Hepatocyte (in vitro differentiated cells): ENCODE measurements around the gene FRMD3. TPM values are rescaled to one million over a fixed set of nuclear protein-coding genes. Genes with fewer than 3 reads are reported as not detected.

ENCODE experiments used
- DNase-seq: peaks from one replicate; pipeline ENCODE4 v3.0.0-alpha.2; 2016; ENCODE audit warnings: low spot score
- H2AFZ ChIP-seq: fragments of 200-600 bp; sonication (generic); 2 replicates; pipeline ENCODE4 v1.6.0; 2016; ENCODE audit warnings: antibody characterized with exemption, mild to moderate bottlenecking
- H3K27ac ChIP-seq: fragments of 200-600 bp; sonication (generic); 2 replicates; pipeline ENCODE4 v1.5.1; 2016; ENCODE audit warnings: mild to moderate bottlenecking
- H3K27me3 ChIP-seq: fragments of 200-600 bp; sonication (generic); 2 replicates; pipeline ENCODE4 v1.6.1; 2016
- H3K36me3 ChIP-seq: fragments of 200-600 bp; sonication (generic); replicated peaks from 2 replicates; pipeline ENCODE4 v1.5.1; 2016; ENCODE audit warnings: low read depth; ENCODE audit not compliant: insufficient read depth
- H3K4me1 ChIP-seq: fragments of 200-600 bp; sonication (generic); 2 replicates; pipeline ENCODE4 v1.5.1; 2016; ENCODE audit warnings: mild to moderate bottlenecking, moderate library complexity; ENCODE audit not compliant: insufficient read depth
- H3K4me2 ChIP-seq: fragments of 200-600 bp; sonication (generic); 2 replicates; pipeline ENCODE4 v1.6.0; 2016
- H3K4me3 ChIP-seq: fragments of 200-600 bp; sonication (generic); 2 replicates; pipeline ENCODE4 v1.5.1; 2016; ENCODE audit warnings: mild to moderate bottlenecking
- H3K79me2 ChIP-seq: fragments of 200-600 bp; sonication (generic); 2 replicates; pipeline ENCODE4 v1.6.0; 2017; ENCODE audit warnings: mild to moderate bottlenecking
- H3K9me2 ChIP-seq: fragments of 200-600 bp; sonication (generic); replicated peaks from 2 replicates; pipeline ENCODE4 v1.6.0; 2017; ENCODE audit warnings: mild to moderate bottlenecking; ENCODE audit not compliant: insufficient read depth
- H3K9me3 ChIP-seq: fragments of 200-600 bp; sonication (generic); 2 replicates; pipeline ENCODE4 v1.5.1; 2016; ENCODE audit warnings: low read depth, mild to moderate bottlenecking
- H4K20me1 ChIP-seq: fragments of 200-600 bp; sonication (generic); 2 replicates; pipeline ENCODE4 v1.6.0; 2016; ENCODE audit warnings: mild to moderate bottlenecking; ENCODE audit not compliant: insufficient read depth, poor library complexity, severe bottlenecking
- CTCF ChIP-seq: fragments of 200-600 bp; sonication (generic); IDR thresholded peaks from 2 replicates; pipeline ENCODE4 v1.5.1; 2016; ENCODE audit warnings: antibody characterized with exemption, mild to moderate bottlenecking; ENCODE audit not compliant: poor library complexity
- EZH2 ChIP-seq: fragments of 200-600 bp; sonication (generic); IDR thresholded peaks from 2 replicates; pipeline ENCODE4 v1.6.1; 2016; ENCODE audit warnings: antibody characterized with exemption, mild to moderate bottlenecking, borderline replicate concordance
- EZH2phosphoT487 ChIP-seq: fragments of 200-600 bp; sonication (generic); IDR thresholded peaks from one replicate; pipeline ENCODE4 v1.6.1; 2018; ENCODE audit warnings: antibody characterized with exemption, mild to moderate bottlenecking, low read depth, moderate library complexity; ENCODE audit not compliant: unreplicated experiment, severe bottlenecking
- WGBS: methylation state at CpG from one replicate; pipeline ENCODE4 v1.1.6; 2016; ENCODE audit warnings: low lambda C conversion rate; ENCODE audit errors: missing lambda C conversion rate; 5-methylcytosine and 5-hydroxymethylcytosine counted together
- polyA plus RNA-seq: library from polyadenylated mRNA; unstranded; fragments of >200 nt; fragmentation: Nextera tagmentation; extraction: Ambion mirVana; gene quantifications from 2 replicates; pipeline ENCODE4 v1.2.1, GENCODE V29; 2016
- total RNA-seq: library from RNA; depleted of rRNA; stranded (reverse); fragments of >200 nt; gene quantifications from 2 replicates; pipeline ENCODE4 v1.2.3, GENCODE V29; 2014

FRMD3 gene
- total and polyA plus RNA-seq, 2 experiments from 2014 or later, result 3.9 to 7.0 TPM

GRCh38 chr9:83514767-83515166 is 23.4 kb downstream of the FRMD3 start:
- Histone ChIP-seq H3K27me3 (no peaks in the 10 kb centered on the region), H3K36me3 (no peaks in the 10 kb centered on the region), H3K27ac (no peak overlapping the region), H4K20me1 (no peaks in the 10 kb centered on the region), H3K4me3 (no peak overlapping the region), H3K4me1 (no peaks in the 10 kb centered on the region), H3K9me3 (no peaks in the 10 kb centered on the region), H3K9me2 (no peaks in the 10 kb centered on the region), H3K4me2 (no peak overlapping the region), H2AFZ (no peak overlapping the region), H3K79me2 (no peaks in the 10 kb centered on the region)
- TF ChIP-seq EZH2, result no peak
- TF ChIP-seq EZH2phosphoT487, result no peak
- no peak for TF ChIP-seq CTCF
- 88% methylated on average over 2 of the region's 2 CpGs for WGBS
- DNase-seq, result no peak

GRCh38 chr9:83512621-83513020 is 25.6 kb downstream of the FRMD3 start:
- Histone ChIP-seq H3K9me2 (no peaks in the 10 kb centered on the region), H2AFZ (no peak overlapping the region), H3K27ac (no peak overlapping the region), H3K9me3 (no peaks in the 10 kb centered on the region), H3K4me2 (no peak overlapping the region), H4K20me1 (no peaks in the 10 kb centered on the region), H3K4me3 (no peak overlapping the region), H3K36me3 (no peaks in the 10 kb centered on the region), H3K79me2 (no peaks in the 10 kb centered on the region), H3K27me3 (no peaks in the 10 kb centered on the region), H3K4me1 (no peaks in the 10 kb centered on the region)
- TF ChIP-seq EZH2, result no peak
- no peak for TF ChIP-seq CTCF
- no peak for TF ChIP-seq EZH2phosphoT487
- 90% methylated on average over 3 of the region's 3 CpGs for WGBS
- no peak for DNase-seq

GRCh38 chr9:83511051-83511450 is 27.1 kb downstream of the FRMD3 start:
- Histone ChIP-seq H3K36me3 (no peaks in the 10 kb centered on the region), H4K20me1 (no peaks in the 10 kb centered on the region), H3K4me3 (no peak overlapping the region), H3K27me3 (no peaks in the 10 kb centered on the region), H3K4me1 (no peaks in the 10 kb centered on the region), H3K79me2 (no peaks in the 10 kb centered on the region), H2AFZ (no peak overlapping the region), H3K9me3 (no peaks in the 10 kb centered on the region), H3K4me2 (no peak overlapping the region), H3K9me2 (no peaks in the 10 kb centered on the region), H3K27ac (no peak overlapping the region)
- DNase-seq, result no peak
- no peak for TF ChIP-seq EZH2phosphoT487
- WGBS, result 76% methylated on average over 1 of the region's 1 CpG

GRCh38 chr9:83509402-83509801 is 28.8 kb downstream of the FRMD3 start:
- no peaks in the 10 kb centered on the region for H3K4me1 ChIP-seq
- H2AFZ ChIP-seq, result no peak overlapping the region
- H3K9me2 ChIP-seq, result no peaks in the 10 kb centered on the region
- H3K36me3 ChIP-seq, result no peaks in the 10 kb centered on the region
- H3K79me2 ChIP-seq, result no peaks in the 10 kb centered on the region
- no peak for TF ChIP-seq EZH2
- TF ChIP-seq CTCF, result no peak
- no peak for TF ChIP-seq EZH2phosphoT487
- WGBS, result 69% methylated on average over 8 of the region's 8 CpGs
- no peak overlapping the region for H3K4me2 ChIP-seq
- H4K20me1 ChIP-seq, result no peaks in the 10 kb centered on the region
- no peaks in the 10 kb centered on the region for H3K27me3 ChIP-seq
- no peak overlapping the region for H3K27ac ChIP-seq
- H3K9me3 ChIP-seq, result no peaks in the 10 kb centered on the region
- no peak for DNase-seq
- H3K4me3 ChIP-seq, result no peak overlapping the region
